A549 (cell line): ENCODE measurements around the gene NUCB1. TPM values are rescaled to one million over a fixed set of nuclear protein-coding genes. Genes with fewer than 3 reads are reported as not detected.

Source experiments
- ATAC-seq, 2 experiments: fragments of 200-7000 bp in 1 of 2; fragments of >200 bp in 1 of 2; cut with Nextera tagmentation in 1 of 2; cut with Tn5 transposase in 1 of 2; 3 replicates each; pipeline versions ENCODE4 v1.8.0 to v1.9.1; 2018 to 2020; ENCODE audit warnings: mild to moderate bottlenecking in 1 of 2, moderate library complexity in 1 of 2
- CTCF ChIA-PET: fragments of 300-600 bp; sonication (Branson Sonifier 250); formaldehyde crosslinking; extraction: SDS; loops from one replicate; lab custom pipeline; 2021; ENCODE audit warnings: antibody characterized with exemption, inconsistent platforms; lab: Yijun Ruan, JAX
- POLR2A ChIA-PET: fragments of 350-600 bp; formaldehyde crosslinking; extraction: SDS; loops from one replicate; lab custom pipeline; 2021; ENCODE audit warnings: antibody characterized with exemption, inconsistent platforms; lab: Yijun Ruan, JAX
- DNase-seq, 2 experiments: peaks; one replicate each; pipeline versions ENCODE4 v3.0.0 to v3.0.0-alpha.2; 2011 to 2016; ENCODE audit warnings: low read depth in 1 of 2, low spot score in 1 of 2
- FAIRE-seq: peaks from 2 replicates; lab custom pipeline; 2011; peaks lifted over from hg19 to GRCh38; lab: Jason Lieb, UNC
- H3K27ac ChIP-seq, 2 experiments: fragments of >200 bp; sonication (Bioruptor Twin); formaldehyde crosslinking; 3 replicates each; pipeline ENCODE4 v1.5.1; 2016 to 2017
- H3K4me1 ChIP-seq: fragments of >200 bp; sonication (Bioruptor Twin); formaldehyde crosslinking; 3 replicates; pipeline ENCODE4 v1.6.1; 2016
- H3K4me2 ChIP-seq: fragments of >200 bp; sonication (Bioruptor Twin); formaldehyde crosslinking; 3 replicates; pipeline ENCODE4 v1.6.1; 2016
- H3K4me3 ChIP-seq: fragments of >200 bp; sonication (Bioruptor Twin); formaldehyde crosslinking; 3 replicates; pipeline ENCODE4 v1.5.1; 2016
- H3K9me3 ChIP-seq: fragments of >200 bp; sonication (Bioruptor Twin); formaldehyde crosslinking; 3 replicates; pipeline ENCODE4 v1.6.1; 2016
- CBX8 ChIP-seq: fragments of 200-600 bp; sonication (generic); IDR thresholded peaks from 2 replicates; pipeline ENCODE4 v1.6.1; 2016
- EHF ChIP-seq: fragments of 250-450 bp; sonication (Bioruptor Pico); IDR thresholded peaks from 2 replicates; pipeline ENCODE4 v1.5.0; 2020; ENCODE audit warnings: mild to moderate bottlenecking
- EP300 ChIP-seq, 2 experiments: fragments of >200 bp; sonication (Bioruptor Twin); formaldehyde crosslinking; IDR thresholded peaks; 2 replicates in 1 of 2; 3 replicates in 1 of 2; pipeline ENCODE4 v1.6.1; 2016 to 2017
- FOSB ChIP-seq: fragments of 250-450 bp; sonication (Bioruptor Pico); IDR thresholded peaks from 2 replicates; pipeline ENCODE4 v1.5.0; 2020; ENCODE audit warnings: mild to moderate bottlenecking, moderate library complexity
- FOXS1 ChIP-seq: fragments of 250-450 bp; sonication (Bioruptor Pico); IDR thresholded peaks from 2 replicates; pipeline ENCODE4 v1.5.0; 2020; ENCODE audit warnings: mild to moderate bottlenecking, moderate library complexity
- HEYL ChIP-seq: fragments of 250-450 bp; sonication (Bioruptor Pico); IDR thresholded peaks from 2 replicates; pipeline ENCODE4 v1.8.0; 2021; ENCODE audit warnings: mild to moderate bottlenecking, moderate library complexity
- HOXA7 ChIP-seq: fragments of 250-450 bp; sonication (Bioruptor Pico); IDR thresholded peaks from 2 replicates; pipeline ENCODE4 v1.5.0; 2020; ENCODE audit warnings: mild to moderate bottlenecking, moderate library complexity
- HOXB13 ChIP-seq: fragments of 250-450 bp; sonication (Bioruptor Pico); IDR thresholded peaks from 2 replicates; pipeline ENCODE4 v1.5.0; 2020; ENCODE audit warnings: low read depth, mild to moderate bottlenecking, moderate library complexity
- HOXB5 ChIP-seq: fragments of 250-450 bp; sonication (Bioruptor Pico); IDR thresholded peaks from 2 replicates; pipeline ENCODE4 v1.5.0; 2020; ENCODE audit warnings: mild to moderate bottlenecking, moderate library complexity
- NFE2L2 ChIP-seq: fragments of 150-350 bp; conservative IDR thresholded peaks from 2 replicates; pipeline ENCODE4 v1.6.1; 2014; ENCODE audit warnings: low read length
- NR3C1 ChIP-seq: fragments of >200 bp; sonication (Bioruptor Twin); formaldehyde crosslinking; IDR thresholded peaks from 3 replicates; pipeline ENCODE4 v1.6.1; 2017
- POLR2A ChIP-seq: IDR thresholded peaks from 2 replicates; pipeline ENCODE4 v1.6.1; 2012; ENCODE audit warnings: mild to moderate bottlenecking, low read length
- POLR2AphosphoS2 ChIP-seq: conservative IDR thresholded peaks from 2 replicates; pipeline ENCODE4 v1.6.1; 2012; ENCODE audit warnings: low read length, improper control_type of control experiment, inconsistent platforms
- RAD21 ChIP-seq, 2 experiments: fragments of >200 bp in 1 of 2; sonication (Bioruptor Twin) in 1 of 2; formaldehyde crosslinking in 1 of 2; IDR thresholded peaks in 1 of 2; conservative IDR thresholded peaks in 1 of 2; 2 replicates in 1 of 2; 3 replicates in 1 of 2; pipeline ENCODE4 v1.6.1; 2012 to 2018; ENCODE audit warnings: inconsistent platforms in 1 of 2
- RARB ChIP-seq: fragments of 250-450 bp; sonication (Bioruptor Pico); IDR thresholded peaks from 2 replicates; pipeline ENCODE4 v1.8.0; 2021; ENCODE audit warnings: mild to moderate bottlenecking, moderate library complexity
- RNF2 ChIP-seq: fragments of 200-600 bp; sonication (generic); IDR thresholded peaks from 2 replicates; pipeline ENCODE4 v1.6.1; 2016; ENCODE audit warnings: low read depth, mild to moderate bottlenecking, antibody characterized with exemption, moderate library complexity, borderline replicate concordance
- TFCP2L1 ChIP-seq: fragments of 250-450 bp; sonication (Bioruptor Pico); IDR thresholded peaks from 2 replicates; pipeline ENCODE4 v1.5.0; 2021; ENCODE audit warnings: mild to moderate bottlenecking
- TP53 ChIP-seq: fragments of 250-450 bp; sonication (Bioruptor Pico); IDR thresholded peaks from 2 replicates; pipeline ENCODE4 v1.5.0; 2021; ENCODE audit warnings: mild to moderate bottlenecking, moderate library complexity
- ZSCAN20 ChIP-seq: fragments of 250-450 bp; sonication (Bioruptor Pico); IDR thresholded peaks from 2 replicates; pipeline ENCODE4 v1.8.0; 2022; ENCODE audit warnings: mild to moderate bottlenecking, moderate library complexity
- WGBS: methylation state at CpG from one replicate; pipeline ENCODE4 v1.1.6; 2017; ENCODE audit errors: missing lambda C conversion rate; 5-methylcytosine and 5-hydroxymethylcytosine counted together
- polyA plus RNA-seq, 4 experiments: library from polyadenylated mRNA; depleted of rRNA in 3 of 4; stranded (reverse); fragments of >200 nt; fragmentation: RNase III in 1 of 4; extraction: RNeasy Plus Mini Kit Qiagen cat#74134 plus additional on column Dnase treatment in 1 of 4; gene quantifications; 2 replicates in 3 of 4; 3 replicates in 1 of 4; pipeline ENCODE4 v1.2.3, GENCODE V29; 2011 to 2017
- TF ChIP-seq, protein P1 (sequence below): fragments of >200 bp; sonication (Bioruptor Twin); formaldehyde crosslinking; IDR thresholded peaks from 3 replicates; pipeline ENCODE4 v1.5.1; 2016
- TF ChIP-seq, protein P2 (sequence below): fragments of >200 bp; sonication (Bioruptor Twin); formaldehyde crosslinking; IDR thresholded peaks from 2 replicates; pipeline ENCODE4 v1.6.1; 2016
- TF ChIP-seq, protein P3 (sequence below): fragments of >200 bp; sonication (Bioruptor Twin); formaldehyde crosslinking; IDR thresholded peaks from 3 replicates; pipeline ENCODE4 v1.6.1; 2016
- TF ChIP-seq, protein P4 (sequence below): fragments of 450-650 bp; IDR thresholded peaks from 2 replicates; pipeline ENCODE4 v1.6.1; 2014; ENCODE audit warnings: antibody characterized with exemption
- TF ChIP-seq, protein P5 (sequence below): fragments of 250-450 bp; sonication (Bioruptor Pico); IDR thresholded peaks from 2 replicates; pipeline ENCODE4 v1.5.0; 2021; ENCODE audit warnings: mild to moderate bottlenecking, moderate library complexity, borderline replicate concordance

Gene NUCB1
- polyA plus RNA-seq, 2 of the 4 experiments (the other 2 are of a cell fraction): 79.5 to 182 TPM

DNA sequence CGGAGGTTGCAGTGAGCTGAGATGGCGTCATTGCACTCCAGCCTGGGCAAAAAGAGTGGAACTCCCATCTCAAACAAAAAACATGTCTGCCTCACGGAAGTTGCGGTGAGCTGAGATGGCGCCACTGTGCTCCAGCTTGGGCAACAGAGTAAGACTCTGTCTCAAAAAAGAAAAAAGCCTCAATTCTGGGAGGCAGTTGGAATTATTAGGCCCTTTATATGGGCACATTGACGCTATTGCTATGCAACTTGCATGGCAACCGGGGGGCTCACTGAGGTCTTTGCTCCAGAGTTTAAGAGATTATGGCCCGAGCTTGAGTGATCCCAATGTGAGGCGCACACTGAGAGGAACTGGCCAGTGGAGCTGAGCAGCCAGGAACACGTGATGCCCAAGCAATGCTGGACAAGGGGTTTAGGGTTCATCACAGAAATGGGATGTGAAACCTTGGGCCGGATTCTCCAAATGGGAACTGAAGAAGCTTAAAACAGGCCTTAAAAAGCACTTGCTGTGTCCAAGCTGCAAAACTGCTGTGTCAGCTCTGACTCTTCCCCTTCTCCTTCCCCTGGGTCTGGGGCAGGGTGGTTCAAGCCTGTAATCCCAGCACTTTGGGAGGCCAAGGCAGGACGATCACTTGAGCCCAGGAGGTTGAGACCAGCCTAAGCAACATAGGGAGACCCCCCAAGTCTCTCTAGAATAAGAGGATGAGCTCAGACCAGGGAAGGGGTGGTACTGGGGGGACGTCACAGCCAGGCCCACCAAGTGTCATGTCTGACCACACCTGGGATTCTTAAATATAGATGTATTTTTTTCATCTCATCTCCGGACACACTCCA, 67.5 kb downstream of the NUCB1 start (continued):
- TF ChIP-seq, protein P1, sequence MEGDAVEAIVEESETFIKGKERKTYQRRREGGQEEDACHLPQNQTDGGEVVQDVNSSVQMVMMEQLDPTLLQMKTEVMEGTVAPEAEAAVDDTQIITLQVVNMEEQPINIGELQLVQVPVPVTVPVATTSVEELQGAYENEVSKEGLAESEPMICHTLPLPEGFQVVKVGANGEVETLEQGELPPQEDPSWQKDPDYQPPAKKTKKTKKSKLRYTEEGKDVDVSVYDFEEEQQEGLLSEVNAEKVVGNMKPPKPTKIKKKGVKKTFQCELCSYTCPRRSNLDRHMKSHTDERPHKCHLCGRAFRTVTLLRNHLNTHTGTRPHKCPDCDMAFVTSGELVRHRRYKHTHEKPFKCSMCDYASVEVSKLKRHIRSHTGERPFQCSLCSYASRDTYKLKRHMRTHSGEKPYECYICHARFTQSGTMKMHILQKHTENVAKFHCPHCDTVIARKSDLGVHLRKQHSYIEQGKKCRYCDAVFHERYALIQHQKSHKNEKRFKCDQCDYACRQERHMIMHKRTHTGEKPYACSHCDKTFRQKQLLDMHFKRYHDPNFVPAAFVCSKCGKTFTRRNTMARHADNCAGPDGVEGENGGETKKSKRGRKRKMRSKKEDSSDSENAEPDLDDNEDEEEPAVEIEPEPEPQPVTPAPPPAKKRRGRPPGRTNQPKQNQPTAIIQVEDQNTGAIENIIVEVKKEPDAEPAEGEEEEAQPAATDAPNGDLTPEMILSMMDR: no peak
- TF ChIP-seq, protein P2, sequence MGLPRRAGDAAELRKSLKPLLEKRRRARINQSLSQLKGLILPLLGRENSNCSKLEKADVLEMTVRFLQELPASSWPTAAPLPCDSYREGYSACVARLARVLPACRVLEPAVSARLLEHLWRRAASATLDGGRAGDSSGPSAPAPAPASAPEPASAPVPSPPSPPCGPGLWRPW: no peak
- TF ChIP-seq, protein P3, sequence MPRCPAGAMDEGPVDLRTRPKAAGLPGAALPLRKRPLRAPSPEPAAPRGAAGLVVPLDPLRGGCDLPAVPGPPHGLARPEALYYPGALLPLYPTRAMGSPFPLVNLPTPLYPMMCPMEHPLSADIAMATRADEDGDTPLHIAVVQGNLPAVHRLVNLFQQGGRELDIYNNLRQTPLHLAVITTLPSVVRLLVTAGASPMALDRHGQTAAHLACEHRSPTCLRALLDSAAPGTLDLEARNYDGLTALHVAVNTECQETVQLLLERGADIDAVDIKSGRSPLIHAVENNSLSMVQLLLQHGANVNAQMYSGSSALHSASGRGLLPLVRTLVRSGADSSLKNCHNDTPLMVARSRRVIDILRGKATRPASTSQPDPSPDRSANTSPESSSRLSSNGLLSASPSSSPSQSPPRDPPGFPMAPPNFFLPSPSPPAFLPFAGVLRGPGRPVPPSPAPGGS: peak; percentile 94
- TF ChIP-seq TFCP2L1 (CRISPR knock-in tag): peak; percentile 97
- TF ChIP-seq POLR2A: peak; percentile 74
- peak; percentile 18 for TF ChIP-seq NFE2L2
- peak; percentile 91 for TF ChIP-seq RARB (CRISPR knock-in tag)
- TF ChIP-seq EP300 (IDR thresholded peaks at IDR 0.05): 0 out of 5 replicates have a peak, but pooled peaks of 1 of the 2 experiments have one; percentile 33

DNA sequence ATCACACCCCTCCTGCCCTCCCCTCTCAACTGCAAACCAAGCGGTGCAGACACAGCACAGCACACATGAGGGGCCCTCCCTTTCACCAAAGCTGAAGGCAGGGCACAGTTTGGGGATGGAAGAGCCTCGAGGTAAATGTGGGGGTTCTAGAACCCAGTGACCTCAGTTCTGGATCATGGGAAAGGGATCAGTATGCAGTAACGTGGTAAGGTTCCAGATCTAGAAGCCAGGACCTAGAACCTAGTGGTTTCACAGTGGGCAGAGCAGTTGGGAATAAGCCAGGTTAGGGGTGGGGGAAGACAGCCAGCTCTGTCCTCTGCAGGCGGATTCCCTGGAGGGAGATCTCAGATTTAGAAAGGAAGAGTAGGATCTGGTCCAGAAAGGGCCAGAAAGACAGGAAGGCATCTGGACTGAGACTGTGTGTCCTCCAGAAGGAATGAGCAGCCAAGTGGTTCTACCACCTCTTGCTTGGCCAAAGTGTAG, 68.1 kb downstream of the NUCB1 start:
- peak in 1 of 2 experiments; percentile 49 for DNase-seq
- no peaks in the 10 kb centered on the region for H3K9me3 ChIP-seq
- 39% methylated on average over 4 of the region's 4 CpGs for WGBS
- peak; percentile 7 to 14 for ATAC-seq
- FAIRE-seq: no peak
- H3K4me3 ChIP-seq: no peak overlapping the region; the same call in 2 of the 3 replicates
- peak overlapping the region; percentile 92 to 96; a peak in 5 of 6 replicates for H3K27ac ChIP-seq
- peak overlapping the region; percentile 95 for H3K4me2 ChIP-seq
- POLR2A ChIA-PET: interaction anchor here (1.0 to 9.6 kb wide), 8 partner anchors 8 to 180 kb away, joined by 3 to 175 read pairs (median 8); partner anchors contain the start of genes BAX, DHDH, GYS1 and NUCB1
- peak; percentile 96 for TF ChIP-seq RARB (CRISPR knock-in tag)
- TF ChIP-seq HEYL (CRISPR knock-in tag): peak; percentile 6; the same call in 1 of the 2 replicates
- 0 out of 2 replicates have a peak, but pooled peaks have one; percentile 39 for TF ChIP-seq FOXS1 (CRISPR knock-in tag)
- peak; percentile 71; the same call in 1 of the 2 replicates for TF ChIP-seq HOXB5 (CRISPR knock-in tag)
- no peak for TF ChIP-seq CBX8
- TF ChIP-seq TP53 (CRISPR knock-in tag): peak; percentile 78
- TF ChIP-seq NR3C1: no peak
- peak; percentile 91; the same call in 1 of the 2 replicates for TF ChIP-seq HOXA7 (CRISPR knock-in tag)
- no peak for TF ChIP-seq RNF2
- peak in 1 of 2 experiments; percentile 4; a peak in 1 of 5 replicates for TF ChIP-seq RAD21 (conservative IDR thresholded peaks at IDR 0.05 in 1 of 2, IDR thresholded peaks at IDR 0.05 in 1 of 2)
- TF ChIP-seq ZSCAN20 (CRISPR knock-in tag): 0 out of 2 replicates have a peak, but pooled peaks have one; percentile 37
- TF ChIP-seq, protein P1: no peak
- peak; percentile 82 for TF ChIP-seq FOSB (CRISPR knock-in tag)
- TF ChIP-seq, protein P4, sequence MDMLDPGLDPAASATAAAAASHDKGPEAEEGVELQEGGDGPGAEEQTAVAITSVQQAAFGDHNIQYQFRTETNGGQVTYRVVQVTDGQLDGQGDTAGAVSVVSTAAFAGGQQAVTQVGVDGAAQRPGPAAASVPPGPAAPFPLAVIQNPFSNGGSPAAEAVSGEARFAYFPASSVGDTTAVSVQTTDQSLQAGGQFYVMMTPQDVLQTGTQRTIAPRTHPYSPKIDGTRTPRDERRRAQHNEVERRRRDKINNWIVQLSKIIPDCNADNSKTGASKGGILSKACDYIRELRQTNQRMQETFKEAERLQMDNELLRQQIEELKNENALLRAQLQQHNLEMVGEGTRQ: no peak
- peak; percentile 69; the same call in 1 of the 2 replicates for TF ChIP-seq EHF (CRISPR knock-in tag)
- TF ChIP-seq, protein P5, sequence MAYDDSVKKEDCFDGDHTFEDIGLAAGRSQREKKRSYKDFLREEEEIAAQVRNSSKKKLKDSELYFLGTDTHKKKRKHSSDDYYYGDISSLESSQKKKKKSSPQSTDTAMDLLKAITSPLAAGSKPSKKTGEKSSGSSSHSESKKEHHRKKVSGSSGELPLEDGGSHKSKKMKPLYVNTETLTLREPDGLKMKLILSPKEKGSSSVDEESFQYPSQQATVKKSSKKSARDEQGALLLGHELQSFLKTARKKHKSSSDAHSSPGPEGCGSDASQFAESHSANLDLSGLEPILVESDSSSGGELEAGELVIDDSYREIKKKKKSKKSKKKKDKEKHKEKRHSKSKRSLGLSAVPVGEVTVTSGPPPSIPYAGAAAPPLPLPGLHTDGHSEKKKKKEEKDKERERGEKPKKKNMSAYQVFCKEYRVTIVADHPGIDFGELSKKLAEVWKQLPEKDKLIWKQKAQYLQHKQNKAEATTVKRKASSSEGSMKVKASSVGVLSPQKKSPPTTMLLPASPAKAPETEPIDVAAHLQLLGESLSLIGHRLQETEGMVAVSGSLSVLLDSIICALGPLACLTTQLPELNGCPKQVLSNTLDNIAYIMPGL (CRISPR knock-in tag): peak; percentile 9; the same call in 1 of the 2 replicates
- TF ChIP-seq HOXB13 (CRISPR knock-in tag): 0 out of 2 replicates have a peak, but pooled peaks have one; percentile 38
- TF ChIP-seq POLR2AphosphoS2: peak; percentile 84
- peak; percentile 83; the same call in 1 of the 2 replicates for TF ChIP-seq TFCP2L1 (CRISPR knock-in tag)
- CTCF ChIA-PET: interaction anchor here (1.0 to 18.4 kb wide), 10 partner anchors 8 to 175 kb away, joined by 3 to 332 read pairs (median 10); partner anchors contain the start of genes BCAT2, GYS1, HSD17B14 and NUCB1
- H3K4me1 ChIP-seq: peaks cover 40% of the 10 kb centered on the region
